ENCODE measurements around the gene NAGPA.

DNA sequence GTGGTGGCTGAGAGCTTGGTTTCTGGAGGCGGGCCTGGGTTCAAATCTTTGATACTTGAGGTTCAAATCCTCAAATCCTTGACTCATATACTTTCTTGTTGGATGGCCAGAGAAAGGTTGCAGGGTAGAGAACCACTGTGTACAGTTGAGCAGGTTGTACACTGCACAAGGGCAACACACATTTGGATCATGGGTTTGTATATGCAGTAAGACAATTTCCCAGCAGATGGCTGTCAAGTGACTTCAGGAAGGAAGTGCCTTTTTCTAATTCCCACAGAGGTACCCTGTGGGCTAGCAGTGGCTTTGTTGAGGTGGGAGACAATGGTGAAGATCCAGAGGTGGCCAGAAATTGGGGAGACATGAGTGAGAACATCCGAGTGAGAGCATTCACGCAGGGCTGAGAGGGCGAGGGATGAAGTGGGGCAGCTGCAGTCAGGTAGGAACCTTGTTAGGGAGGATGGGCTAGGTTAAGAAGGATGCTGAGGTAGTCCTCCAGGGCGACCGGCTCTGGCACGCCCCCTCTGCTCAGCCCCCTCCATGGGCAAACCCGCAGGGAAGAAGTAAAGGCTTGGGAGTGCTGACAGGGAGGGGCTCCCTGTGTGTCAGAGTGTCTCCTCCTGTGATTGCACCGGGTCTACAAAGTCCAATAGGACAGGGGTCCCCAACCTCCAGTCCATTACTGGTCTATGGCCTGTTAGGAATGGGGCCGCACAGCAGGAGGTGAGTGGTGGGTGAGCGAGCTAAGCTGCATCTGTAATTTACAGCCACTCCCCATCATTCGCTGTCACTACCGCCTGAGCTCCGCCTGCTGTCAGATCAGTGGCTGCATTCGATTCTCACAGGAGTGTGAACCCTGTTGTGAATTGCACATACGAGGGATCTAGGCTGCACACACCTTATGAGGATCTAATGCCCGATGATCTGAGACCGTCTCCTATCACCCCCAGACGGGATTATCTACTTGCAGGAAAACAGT, 29.3 kb upstream of the NAGPA start:
- TF ChIP-seq, protein P1, sequence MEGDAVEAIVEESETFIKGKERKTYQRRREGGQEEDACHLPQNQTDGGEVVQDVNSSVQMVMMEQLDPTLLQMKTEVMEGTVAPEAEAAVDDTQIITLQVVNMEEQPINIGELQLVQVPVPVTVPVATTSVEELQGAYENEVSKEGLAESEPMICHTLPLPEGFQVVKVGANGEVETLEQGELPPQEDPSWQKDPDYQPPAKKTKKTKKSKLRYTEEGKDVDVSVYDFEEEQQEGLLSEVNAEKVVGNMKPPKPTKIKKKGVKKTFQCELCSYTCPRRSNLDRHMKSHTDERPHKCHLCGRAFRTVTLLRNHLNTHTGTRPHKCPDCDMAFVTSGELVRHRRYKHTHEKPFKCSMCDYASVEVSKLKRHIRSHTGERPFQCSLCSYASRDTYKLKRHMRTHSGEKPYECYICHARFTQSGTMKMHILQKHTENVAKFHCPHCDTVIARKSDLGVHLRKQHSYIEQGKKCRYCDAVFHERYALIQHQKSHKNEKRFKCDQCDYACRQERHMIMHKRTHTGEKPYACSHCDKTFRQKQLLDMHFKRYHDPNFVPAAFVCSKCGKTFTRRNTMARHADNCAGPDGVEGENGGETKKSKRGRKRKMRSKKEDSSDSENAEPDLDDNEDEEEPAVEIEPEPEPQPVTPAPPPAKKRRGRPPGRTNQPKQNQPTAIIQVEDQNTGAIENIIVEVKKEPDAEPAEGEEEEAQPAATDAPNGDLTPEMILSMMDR (IDR thresholded peaks at IDR 0.05), result no peak
- no peak for TF ChIP-seq POLR2A (IDR thresholded peaks at IDR 0.05)

Measured in esophagus squamous epithelium (tissue), 4 donors.